H1 (cell line): Measurements from ENCODE around the gene PDZRN3. TPM values are rescaled to one million over a fixed set of nuclear protein-coding genes. Genes with fewer than 3 reads are reported as not detected.

Experiments used
- CTCF ChIA-PET: fragments of 300-600 bp; sonication (Branson Sonifier 250); formaldehyde crosslinking; loops from one replicate; lab custom pipeline; 2021; ENCODE audit not compliant: partially characterized antibody; lab: Charles Lee
- POLR2A ChIA-PET: fragments of 300-600 bp; sonication (Branson Sonifier 250); formaldehyde crosslinking; loops from one replicate; lab custom pipeline; 2021; ENCODE audit warnings: inconsistent platforms; ENCODE audit not compliant: partially characterized antibody; lab: Charles Lee
- DNase-seq, 2 experiments: peaks; one replicate each; pipeline versions ENCODE4 v3.0.0 to v3.0.0-alpha.2; 2010 to 2022; ENCODE audit warnings: low spot score in 2 of 2, low read depth in 1 of 2, mixed read lengths in 1 of 2
- FAIRE-seq: peaks from 2 replicates; lab custom pipeline; 2011; peaks lifted over from hg19 to GRCh38; lab: Jason Lieb, UNC
- H2AFZ ChIP-seq: 2 replicates; pipeline ENCODE4 v1.8.1; 2012; ENCODE audit warnings: low read length, inconsistent platforms
- H2AK5ac ChIP-seq: 2 replicates; pipeline ENCODE4 v1.6.1; 2013; ENCODE audit warnings: low read depth, low read length
- H2BK120ac ChIP-seq: replicated peaks from 2 replicates; pipeline ENCODE3; 2013; ENCODE audit warnings: low read depth, low read length, inconsistent platforms
- H2BK12ac ChIP-seq: 2 replicates; pipeline ENCODE4 v1.6.1; 2013; ENCODE audit warnings: low read depth, low read length
- H2BK15ac ChIP-seq: 2 replicates; pipeline ENCODE4 v1.6.1; 2013; ENCODE audit warnings: low read length
- H2BK20ac ChIP-seq: 2 replicates; pipeline ENCODE4 v1.6.1; 2013; ENCODE audit warnings: low read length
- H2BK5ac ChIP-seq: 2 replicates; pipeline ENCODE4 v1.6.1; 2013; ENCODE audit warnings: low read depth, low read length
- H3K14ac ChIP-seq: 2 replicates; pipeline ENCODE4 v1.6.1; 2013; ENCODE audit warnings: inconsistent platforms; ENCODE audit not compliant: insufficient read length
- H3K18ac ChIP-seq: 2 replicates; pipeline ENCODE4 v1.6.1; 2013; ENCODE audit warnings: low read length; ENCODE audit errors: extremely low read depth
- H3K23ac ChIP-seq: 2 replicates; pipeline ENCODE4 v1.6.1; 2013; ENCODE audit warnings: inconsistent platforms; ENCODE audit not compliant: insufficient read length
- H3K23me2 ChIP-seq: 2 replicates; pipeline ENCODE4 v1.6.1; 2013; ENCODE audit warnings: low read depth, low read length
- H3K27ac ChIP-seq: 2 replicates; pipeline ENCODE4 v1.6.1; 2011; ENCODE audit warnings: low read depth, low read length, inconsistent platforms
- H3K27me3 ChIP-seq, 4 experiments: replicated peaks in 1 of 4; 1 replicate in 1 of 4; 2 replicates in 3 of 4; pipeline versions ENCODE4 v1.6.1 to v1.8.1; 2011 to 2013; ENCODE audit warnings: low read length in 3 of 4, mild to moderate bottlenecking in 3 of 4, inconsistent platforms in 2 of 4, mixed read lengths in 2 of 4, moderate library complexity in 1 of 4; ENCODE audit not compliant: control insufficient read depth in 3 of 4, insufficient read depth in 3 of 4; ENCODE audit errors: extremely low read depth in 1 of 4
- H3K36me3 ChIP-seq, 4 experiments: 2 replicates each; pipeline versions ENCODE4 v1.6.1 to v1.8.1; 2011 to 2013; ENCODE audit warnings: mild to moderate bottlenecking in 4 of 4, low read length in 3 of 4, moderate library complexity in 2 of 4, control low read depth in 1 of 4, inconsistent platforms in 1 of 4; ENCODE audit not compliant: insufficient read depth in 4 of 4, control insufficient read depth in 2 of 4
- H3K4ac ChIP-seq: replicated peaks from 2 replicates; pipeline ENCODE3; 2013; ENCODE audit warnings: low read length, low read depth, mixed read lengths, inconsistent platforms; ENCODE audit not compliant: insufficient read length
- H3K4me1 ChIP-seq, 4 experiments: replicated peaks in 1 of 4; 1 replicate in 1 of 4; 2 replicates in 3 of 4; pipeline versions ENCODE4 v1.6.1 to v1.8.1; 2011 to 2013; ENCODE audit warnings: low read length in 3 of 4, inconsistent platforms in 2 of 4, mixed read lengths in 1 of 4; ENCODE audit not compliant: insufficient read depth in 4 of 4, control insufficient read depth in 3 of 4
- H3K4me2 ChIP-seq, 2 experiments: 2 replicates each; pipeline versions ENCODE4 v1.6.1 to v1.8.1; 2011 to 2013; ENCODE audit warnings: low read depth in 2 of 2, low read length in 2 of 2, control low read depth in 1 of 2, inconsistent platforms in 1 of 2, mild to moderate bottlenecking in 1 of 2; ENCODE audit not compliant: insufficient read depth in 1 of 2
- H3K4me3 ChIP-seq, 4 experiments: fragments of 200-600, 300-600 bp in 1 of 4; sonication (generic), shearing (Covaris generic), sonication (Bioruptor Twin) in 1 of 4; 2 replicates each; pipeline versions ENCODE4 v1.5.1 to v1.8.1; 2011 to 2016; ENCODE audit warnings: low read length in 4 of 4, low read depth in 3 of 4, control low read depth in 2 of 4, inconsistent platforms in 2 of 4, mild to moderate bottlenecking in 2 of 4, mixed read lengths in 1 of 4, moderate library complexity in 1 of 4; ENCODE audit not compliant: insufficient read depth in 2 of 4; ENCODE audit errors: extremely low read depth in 1 of 4
- H3K56ac ChIP-seq: replicated peaks from 2 replicates; pipeline ENCODE3; 2013; ENCODE audit warnings: low read depth, mild to moderate bottlenecking, mixed read lengths, low read length, inconsistent platforms; ENCODE audit not compliant: insufficient read length
- H3K79me1 ChIP-seq: 2 replicates; pipeline ENCODE4 v1.6.1; 2013; ENCODE audit warnings: low read depth, low read length, control low read depth
- H3K79me2 ChIP-seq, 2 experiments: 2 replicates each; pipeline versions ENCODE4 v1.6.1 to v1.8.1; 2012 to 2013; ENCODE audit warnings: low read length in 2 of 2, mild to moderate bottlenecking in 2 of 2, inconsistent platforms in 1 of 2; ENCODE audit not compliant: insufficient read depth in 2 of 2, control insufficient read depth in 1 of 2
- H3K9ac ChIP-seq, 4 experiments: replicated peaks in 1 of 4; 1 replicate in 1 of 4; 2 replicates in 3 of 4; pipeline versions ENCODE4 v1.6.1 to v1.8.1; 2011 to 2013; ENCODE audit warnings: low read depth in 3 of 4, low read length in 3 of 4, control low read depth in 2 of 4, mild to moderate bottlenecking in 2 of 4, moderate library complexity in 2 of 4, inconsistent platforms in 1 of 4; ENCODE audit errors: extremely low read depth in 1 of 4
- H3K9me3 ChIP-seq, 2 experiments: 2 replicates each; pipeline versions ENCODE4 v1.6.1 to v1.8.1; 2012 to 2013; ENCODE audit warnings: mild to moderate bottlenecking in 2 of 2, moderate library complexity in 2 of 2, control low read depth in 1 of 2, inconsistent platforms in 1 of 2, low read depth in 1 of 2, low read length in 1 of 2, mixed read lengths in 1 of 2; ENCODE audit not compliant: insufficient read depth in 2 of 2
- H4K20me1 ChIP-seq, 2 experiments: replicated peaks in 1 of 2; 2 replicates each; pipeline versions ENCODE3 to v1.8.1; 2011 to 2013; ENCODE audit warnings: inconsistent platforms in 2 of 2, low read length in 2 of 2, mild to moderate bottlenecking in 1 of 2; ENCODE audit not compliant: insufficient read depth in 2 of 2, control insufficient read depth in 1 of 2
- H4K5ac ChIP-seq: 2 replicates; pipeline ENCODE4 v1.6.1; 2013; ENCODE audit warnings: low read length, low read depth, mixed read lengths, inconsistent platforms; ENCODE audit not compliant: insufficient read length
- H4K8ac ChIP-seq: 2 replicates; pipeline ENCODE4 v1.8.0; 2013; ENCODE audit warnings: mild to moderate bottlenecking, moderate library complexity, low read length, inconsistent platforms; ENCODE audit not compliant: insufficient read depth; ENCODE audit errors: extremely low read depth
- H4K91ac ChIP-seq: replicated peaks from 2 replicates; pipeline ENCODE3; 2013; ENCODE audit warnings: low read length, mixed read lengths, inconsistent platforms; ENCODE audit not compliant: insufficient read length
- BRCA1 ChIP-seq: IDR thresholded peaks from 2 replicates; pipeline ENCODE4 v1.6.1; 2012; ENCODE audit warnings: low read depth, low read length, improper control_type of control experiment
- CBX8 ChIP-seq: fragments of 300-800, 300-1000 bp; sonication (generic); IDR thresholded peaks from 2 replicates; pipeline ENCODE4 v1.7.1; 2016; ENCODE audit warnings: low read depth, low read length, borderline replicate concordance
- CTBP2 ChIP-seq: IDR thresholded peaks from 2 replicates; pipeline ENCODE4 v1.7.0; 2011; ENCODE audit warnings: borderline replicate concordance, mild to moderate bottlenecking, moderate library complexity, mixed read lengths, low read length; ENCODE audit not compliant: insufficient read depth, insufficient read length
- GTF2F1 ChIP-seq: IDR thresholded peaks from 2 replicates; pipeline ENCODE4 v1.6.1; 2012; ENCODE audit warnings: low read depth, low read length, improper control_type of control experiment, borderline replicate concordance
- HDAC6 ChIP-seq: IDR thresholded peaks from one replicate; pipeline ENCODE4 v1.7.1; 2012; ENCODE audit warnings: low read depth, mild to moderate bottlenecking, inconsistent platforms, low read length, moderate library complexity
- JUND ChIP-seq: IDR thresholded peaks from 2 replicates; pipeline ENCODE4 v1.6.1; 2011; ENCODE audit warnings: mild to moderate bottlenecking, improper control_type of control experiment, low read length
- KDM1A ChIP-seq: fragments of 200-600, 300-600 bp; sonication (generic); IDR thresholded peaks from 2 replicates; pipeline ENCODE4 v1.7.1; 2016; ENCODE audit warnings: mild to moderate bottlenecking, low read length, borderline replicate concordance
- PHF8 ChIP-seq: fragments of 200-600 bp; sonication (generic); conservative IDR thresholded peaks from 2 replicates; pipeline ENCODE4 v1.7.1; 2012; ENCODE audit warnings: low read depth, mild to moderate bottlenecking, inconsistent platforms, low read length, moderate library complexity
- RXRA ChIP-seq: IDR thresholded peaks from 2 replicates; pipeline ENCODE4 v1.6.1; 2011; ENCODE audit warnings: low read depth, mild to moderate bottlenecking, low read length, moderate library complexity; ENCODE audit not compliant: insufficient read depth
- SIRT6 ChIP-seq: IDR thresholded peaks from one replicate; pipeline ENCODE4 v1.7.1; 2012; ENCODE audit warnings: low read length, inconsistent platforms
- SUZ12 ChIP-seq: fragments of 200-600 bp; sonication (generic); IDR thresholded peaks from 2 replicates; pipeline ENCODE4 v1.6.1; 2012; ENCODE audit warnings: mild to moderate bottlenecking, inconsistent platforms, low read length, moderate library complexity, mixed read lengths
- TAF1 ChIP-seq: IDR thresholded peaks from 2 replicates; pipeline ENCODE4 v1.6.1; 2011; ENCODE audit warnings: mild to moderate bottlenecking, low read depth, low read length
- TCF12 ChIP-seq: IDR thresholded peaks from 2 replicates; pipeline ENCODE4 v1.6.1; 2011; ENCODE audit warnings: low read depth, mild to moderate bottlenecking, low read length
- WGBS, 2 experiments: shearing (Covaris generic) in 1 of 2; methylation state at CpG; one replicate each; pipeline versions ENCODE4 v1.1.6 to v1.1.7; 2013 to 2015; ENCODE audit warnings: low lambda C conversion rate in 2 of 2, mixed read lengths in 2 of 2, inconsistent platforms in 1 of 2, low coverage in 1 of 2, missing lambda C conversion rate in 1 of 2; ENCODE audit not compliant: insufficient replicate concordance in 2 of 2, insufficient coverage in 1 of 2, insufficient read length in 1 of 2; ENCODE audit errors: extremely low coverage in 1 of 2, missing lambda C conversion rate in 1 of 2; 5-methylcytosine and 5-hydroxymethylcytosine counted together
- polyA plus RNA-seq, 7 experiments: library from polyadenylated mRNA; depleted of rRNA in 3 of 7; stranded (reverse) in 5 of 7; unstranded in 2 of 7; fragments of >200 nt in 5 of 7; fragments of 200-250 nt in 2 of 7; gene quantifications; 1 replicate in 5 of 7; 2 replicates in 1 of 7; 4 replicates in 1 of 7; pipeline versions ENCODE4 v1.2.1 to v1.2.3, GENCODE V29; 2011 to 2013; ENCODE audit warnings: missing spikeins in 2 of 7, mixed read lengths in 2 of 7
- total RNA-seq: library from RNA; stranded (reverse); fragmentation: NEBNext Ultra II Directional; extraction: Animal tissue kit (Norgen Biotek cat#: 25700); gene quantifications from 2 replicates; pipeline ENCODE4 v1.2.1, GENCODE V29; 2021

Gene PDZRN3
- total and polyA plus RNA-seq, 2 of the 8 experiments (the other 6 are each of a cell fraction or from before 2014, with no cell fraction given): 4.2 to 20.5 TPM

GRCh38 chr3:73332558-73332957, 292.2 kb downstream of the PDZRN3 start:
- H3K9ac ChIP-seq: no peak overlapping the region
- H4K8ac ChIP-seq: no peak overlapping the region
- H4K20me1 ChIP-seq: no peaks in the 10 kb centered on the region
- no peak overlapping the region for H2BK5ac ChIP-seq
- H3K18ac ChIP-seq: no peak overlapping the region
- no peak overlapping the region for H2BK20ac ChIP-seq
- POLR2A ChIA-PET: no interaction called here
- no peaks in the 10 kb centered on the region for H3K79me1 ChIP-seq
- no peak overlapping the region for H2BK120ac ChIP-seq
- CTCF ChIA-PET: no interaction called here
- no peak overlapping the region for H3K4me2 ChIP-seq
- no peak overlapping the region for H3K27ac ChIP-seq
- H2BK12ac ChIP-seq: no peak overlapping the region
- H4K5ac ChIP-seq: no peak overlapping the region
- no peak overlapping the region for H3K14ac ChIP-seq
- TF ChIP-seq CTBP2 (no peak), SIRT6 (no peak), KDM1A (no peak), TCF12 (no peak), SUZ12 (no peak), RXRA (no peak), JUND (no peak), HDAC6 (no peak), TAF1 (no peak), PHF8 (no peak), GTF2F1 (no peak), CBX8 (no peak), BRCA1 (no peak)
- TF ChIP-seq, all 59 proteins: peak for 0
- no peaks in the 10 kb centered on the region for H3K79me2 ChIP-seq
- no peak overlapping the region for H4K91ac ChIP-seq
- H3K56ac ChIP-seq: no peak overlapping the region
- H3K27me3 ChIP-seq: no peaks in the 10 kb centered on the region
- H3K4me1 ChIP-seq: no peaks in the 10 kb centered on the region
- H3K23me2 ChIP-seq: no peaks in the 10 kb centered on the region
- H2BK15ac ChIP-seq: no peak overlapping the region
- no peaks in the 10 kb centered on the region for H3K9me3 ChIP-seq
- H3K23ac ChIP-seq: no peak overlapping the region
- no peak overlapping the region for H3K4me3 ChIP-seq
- H3K36me3 ChIP-seq: no peaks in the 10 kb centered on the region
- H3K4ac ChIP-seq: no peak overlapping the region
- FAIRE-seq: no peak
- no peak overlapping the region for H2AFZ ChIP-seq
- no peak for DNase-seq
- H2AK5ac ChIP-seq: no peak overlapping the region
- WGBS, 2 experiments: 54% methylated on average over 3 of the region's 3 CpGs; no CpG with 5 or more reads in 1 of the 2 experiments
